ENCODE data around the gene LRRC8E. TPM values are rescaled to one million over a fixed set of nuclear protein-coding genes. Genes with fewer than 3 reads are reported as not detected.

Gene LRRC8E
- total RNA-seq, 1 experiment from 2014 or later: 18.1 TPM

DNA sequence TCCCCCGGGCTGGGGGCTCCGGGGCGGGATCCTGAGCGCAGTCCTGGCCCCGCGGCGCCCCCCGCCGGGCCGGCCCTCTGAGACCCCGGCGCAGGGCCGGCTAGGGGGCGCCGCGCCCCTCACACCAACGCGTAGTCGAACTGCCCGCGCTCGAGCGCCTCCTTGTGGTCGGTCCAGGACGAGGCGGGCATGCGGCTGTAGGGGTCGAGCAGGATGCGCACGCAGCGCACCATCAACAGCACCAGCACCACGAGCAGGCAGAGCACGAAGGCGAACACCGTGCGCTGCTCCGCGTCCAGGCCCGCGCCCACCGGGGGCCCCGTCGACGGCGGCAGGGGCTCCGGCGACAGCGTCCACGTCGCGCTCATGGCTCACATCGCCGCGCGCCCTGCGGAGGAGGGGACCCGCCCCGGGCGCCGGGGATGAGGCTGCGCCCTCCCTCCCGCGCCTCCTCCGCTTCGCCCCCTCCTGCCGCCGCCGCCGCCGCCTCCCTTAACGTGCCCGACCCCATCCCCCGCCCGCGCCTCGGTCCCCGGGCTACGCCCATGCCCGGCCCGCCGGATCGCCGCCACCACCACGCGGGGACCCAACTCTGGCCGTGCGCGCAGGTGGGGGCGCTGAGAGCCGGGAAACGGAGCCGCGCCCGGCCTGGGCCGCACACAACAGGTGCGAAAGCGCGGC is 37.0 kb downstream of the LRRC8E start:
- H3K27me3 ChIP-seq (ENCODE audit: insufficient read depth, low read length): no peaks in the 10 kb centered on the region
- no peaks in the 10 kb centered on the region; the same call in 1 of the 2 replicates for H3K79me2 ChIP-seq (ENCODE audit: insufficient read depth, low read length)
- H3K9me3 ChIP-seq (ENCODE audit: control insufficient read depth in 1 of 2, insufficient read depth in 1 of 2, low read depth in 1 of 2, low read length in 2 of 2): no peaks in the 10 kb centered on the region
- TF ChIP-seq, protein P1, sequence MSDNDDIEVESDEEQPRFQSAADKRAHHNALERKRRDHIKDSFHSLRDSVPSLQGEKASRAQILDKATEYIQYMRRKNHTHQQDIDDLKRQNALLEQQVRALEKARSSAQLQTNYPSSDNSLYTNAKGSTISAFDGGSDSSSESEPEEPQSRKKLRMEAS (IDR thresholded peaks at IDR 0.05): peak; percentile 99
- TF ChIP-seq EGR1 (IDR thresholded peaks at IDR 0.05; ENCODE audit: low read depth) (no peak), CBX3 (IDR thresholded peaks at IDR 0.05; ENCODE audit: low read depth) (no peak; the same call in 1 of the 2 replicates), SIN3A (IDR thresholded peaks at IDR 0.05; ENCODE audit: low read depth) (no peak), POLR2AphosphoS5 (IDR thresholded peaks at IDR 0.05; ENCODE audit: low read depth, low read length) (peak; percentile 39), TCF7L2 (IDR thresholded peaks at IDR 0.05; ENCODE audit: borderline replicate concordance, extremely low read depth, insufficient read depth, insufficient read length) (no peak), YY1 (IDR thresholded peaks at IDR 0.05; ENCODE audit: extremely low read depth, insufficient replicate concordance, low read depth, low read length) (no peak), EZH2phosphoT487 (IDR thresholded peaks at IDR 0.05; ENCODE audit: borderline replicate concordance) (no peak), POLR2A (IDR thresholded peaks at IDR 0.05; ENCODE audit: borderline replicate concordance, extremely low read depth, insufficient read depth, insufficient read length) (no peak), ZFX (IDR thresholded peaks at IDR 0.05) (peak; percentile 44; the same call in 1 of the 2 replicates)
- TF ChIP-seq, protein P2, sequence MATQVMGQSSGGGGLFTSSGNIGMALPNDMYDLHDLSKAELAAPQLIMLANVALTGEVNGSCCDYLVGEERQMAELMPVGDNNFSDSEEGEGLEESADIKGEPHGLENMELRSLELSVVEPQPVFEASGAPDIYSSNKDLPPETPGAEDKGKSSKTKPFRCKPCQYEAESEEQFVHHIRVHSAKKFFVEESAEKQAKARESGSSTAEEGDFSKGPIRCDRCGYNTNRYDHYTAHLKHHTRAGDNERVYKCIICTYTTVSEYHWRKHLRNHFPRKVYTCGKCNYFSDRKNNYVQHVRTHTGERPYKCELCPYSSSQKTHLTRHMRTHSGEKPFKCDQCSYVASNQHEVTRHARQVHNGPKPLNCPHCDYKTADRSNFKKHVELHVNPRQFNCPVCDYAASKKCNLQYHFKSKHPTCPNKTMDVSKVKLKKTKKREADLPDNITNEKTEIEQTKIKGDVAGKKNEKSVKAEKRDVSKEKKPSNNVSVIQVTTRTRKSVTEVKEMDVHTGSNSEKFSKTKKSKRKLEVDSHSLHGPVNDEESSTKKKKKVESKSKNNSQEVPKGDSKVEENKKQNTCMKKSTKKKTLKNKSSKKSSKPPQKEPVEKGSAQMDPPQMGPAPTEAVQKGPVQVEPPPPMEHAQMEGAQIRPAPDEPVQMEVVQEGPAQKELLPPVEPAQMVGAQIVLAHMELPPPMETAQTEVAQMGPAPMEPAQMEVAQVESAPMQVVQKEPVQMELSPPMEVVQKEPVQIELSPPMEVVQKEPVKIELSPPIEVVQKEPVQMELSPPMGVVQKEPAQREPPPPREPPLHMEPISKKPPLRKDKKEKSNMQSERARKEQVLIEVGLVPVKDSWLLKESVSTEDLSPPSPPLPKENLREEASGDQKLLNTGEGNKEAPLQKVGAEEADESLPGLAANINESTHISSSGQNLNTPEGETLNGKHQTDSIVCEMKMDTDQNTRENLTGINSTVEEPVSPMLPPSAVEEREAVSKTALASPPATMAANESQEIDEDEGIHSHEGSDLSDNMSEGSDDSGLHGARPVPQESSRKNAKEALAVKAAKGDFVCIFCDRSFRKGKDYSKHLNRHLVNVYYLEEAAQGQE (IDR thresholded peaks at IDR 0.05; ENCODE audit: low read depth): no peak
- TF ChIP-seq, protein P3, sequence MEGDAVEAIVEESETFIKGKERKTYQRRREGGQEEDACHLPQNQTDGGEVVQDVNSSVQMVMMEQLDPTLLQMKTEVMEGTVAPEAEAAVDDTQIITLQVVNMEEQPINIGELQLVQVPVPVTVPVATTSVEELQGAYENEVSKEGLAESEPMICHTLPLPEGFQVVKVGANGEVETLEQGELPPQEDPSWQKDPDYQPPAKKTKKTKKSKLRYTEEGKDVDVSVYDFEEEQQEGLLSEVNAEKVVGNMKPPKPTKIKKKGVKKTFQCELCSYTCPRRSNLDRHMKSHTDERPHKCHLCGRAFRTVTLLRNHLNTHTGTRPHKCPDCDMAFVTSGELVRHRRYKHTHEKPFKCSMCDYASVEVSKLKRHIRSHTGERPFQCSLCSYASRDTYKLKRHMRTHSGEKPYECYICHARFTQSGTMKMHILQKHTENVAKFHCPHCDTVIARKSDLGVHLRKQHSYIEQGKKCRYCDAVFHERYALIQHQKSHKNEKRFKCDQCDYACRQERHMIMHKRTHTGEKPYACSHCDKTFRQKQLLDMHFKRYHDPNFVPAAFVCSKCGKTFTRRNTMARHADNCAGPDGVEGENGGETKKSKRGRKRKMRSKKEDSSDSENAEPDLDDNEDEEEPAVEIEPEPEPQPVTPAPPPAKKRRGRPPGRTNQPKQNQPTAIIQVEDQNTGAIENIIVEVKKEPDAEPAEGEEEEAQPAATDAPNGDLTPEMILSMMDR (IDR thresholded peaks at IDR 0.05 in 2 of 3, conservative IDR thresholded peaks at IDR 0.05 in 1 of 3; ENCODE audit: borderline replicate concordance in 1 of 3, insufficient read depth in 1 of 3, low read depth in 2 of 3, low read length in 2 of 3): peak; percentile 85 to 89 (median 89)
- peak overlapping the region; percentile 56 for H3K9ac ChIP-seq (ENCODE audit: low read length)
- ChIA-PET RAD21 (ENCODE audit: low non-redundant PET in 1 of 2, low total read pairs in 2 of 2, uncharacterized antibody in 2 of 2, unreplicated experiment in 2 of 2) (no interaction called here), POLR2A (no interaction called here), CTCF (no interaction called here)
- peak overlapping the region; percentile 71 for H3K27ac ChIP-seq (ENCODE audit: low read depth, low read length)
- BruUV-seq (replicated peaks): no TSS peak
- no peaks in the 10 kb centered on the region for H3K9me2 ChIP-seq (ENCODE audit: insufficient read depth)
- DNase-seq (ENCODE audit: low read depth, low spot score): peak; percentile 56
- H3K36me3 ChIP-seq (ENCODE audit: control insufficient read depth in 1 of 2, insufficient read depth in 2 of 2, low read length in 2 of 2): peaks cover 0 to 12% of the 10 kb centered on the region in 2 experiments; a peak in 3 of 4 replicates
- peak overlapping the region; percentile 15 to 50 for H3K4me3 ChIP-seq (replicated peaks in 1 of 2; ENCODE audit: low read depth in 1 of 2, low read length in 2 of 2)
- peak; percentile 54 for ATAC-seq
- intact Hi-C loops (cut with micrococcal nuclease): no loop called here
- H4K20me1 ChIP-seq (ENCODE audit: insufficient read depth): no peaks in the 10 kb centered on the region
- peak overlapping the region; percentile 69 for H3K4me2 ChIP-seq (ENCODE audit: low read length)
- H3K4me1 ChIP-seq (ENCODE audit: control insufficient read depth in 1 of 2, insufficient read depth in 2 of 2, low read length in 2 of 2): peaks cover 27 to 56% of the 10 kb centered on the region in 2 experiments
- no peak overlapping the region for H2AFZ ChIP-seq (ENCODE audit: low read depth, low read length, poor library complexity, severe bottlenecking)

Measured in HCT116 (cell line).